ENCODE results near the gene SEC23B.

The SEC23B gene

DNA sequence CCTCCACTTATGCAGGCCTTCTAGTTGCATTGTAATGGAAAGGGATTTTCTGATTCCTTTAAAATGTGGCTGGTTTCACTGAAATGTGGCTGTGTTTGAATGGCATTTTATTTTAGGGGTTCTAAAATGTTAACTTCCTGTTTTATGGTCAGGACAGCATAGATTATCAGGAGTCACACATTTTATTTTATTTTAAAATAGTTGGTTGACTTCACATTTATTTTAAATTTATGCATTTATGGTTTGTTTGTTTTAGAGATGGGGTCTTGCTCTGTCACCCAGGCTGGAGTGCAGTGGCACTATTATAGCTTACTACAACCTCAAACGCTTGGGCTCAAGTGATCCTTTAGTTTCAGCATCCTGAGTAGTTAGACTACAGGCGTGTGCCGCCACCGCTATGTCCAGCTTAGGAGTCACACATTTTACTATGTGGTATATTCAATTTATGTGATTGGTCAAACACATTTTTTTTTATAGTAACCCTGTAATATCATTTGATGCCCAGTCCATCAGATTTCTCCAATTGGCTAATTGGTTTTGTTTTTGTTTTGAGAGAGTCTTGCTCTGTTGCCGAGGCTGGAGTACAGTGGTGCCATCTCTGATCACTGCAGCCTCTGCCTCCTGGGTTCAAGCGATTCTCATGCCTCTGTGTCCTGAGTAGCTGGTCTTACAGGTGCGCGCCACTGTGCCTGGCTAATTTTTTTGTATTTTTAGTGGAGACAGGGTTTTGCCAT lies 82.4 kb downstream of the SEC23B start:
- no peak for DNase-seq

- no peak for DNase-seq
These were observed 88.5 kb downstream of the SEC23B start for GRCh38 chr20:18596270-18596669.

DNA sequence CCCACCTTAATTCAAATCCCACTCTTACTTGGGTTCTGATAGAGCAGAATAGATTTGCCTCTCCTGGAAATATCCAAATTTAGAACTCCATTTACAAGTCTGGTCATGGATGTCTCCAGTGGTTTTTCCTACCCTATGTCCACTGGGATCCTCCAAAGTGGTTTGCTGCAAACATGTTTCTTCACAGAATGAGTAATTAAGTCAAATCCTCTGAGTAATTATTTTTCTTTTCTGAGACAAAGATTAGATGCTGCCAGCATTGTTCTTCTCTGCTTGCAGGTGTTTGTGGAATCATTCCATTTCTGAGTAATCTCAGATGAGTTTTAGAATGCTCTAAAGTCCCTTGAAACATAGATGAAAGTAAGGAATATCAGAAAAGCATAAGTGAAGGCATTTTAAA lies 102.0 kb downstream of the SEC23B start:
- DNase-seq, result no peak

Data from activated CD8-positive, alpha-beta memory T cell treated with anti-CD3 and anti-CD28 coated beads for 24 hours (primary cell).